Activated T-helper 2 cell treated with anti-CD3 and anti-CD28 coated beads, Interferon-gamma antibody, Interleukin-2, Interleukin-4, amounts not matched to agents 10 μg/mL and 5 μg/mL and 100 μg/mL, durations not matched to agents 14 hours and 24 hours and 36 hours (primary cell): ENCODE data around the gene SARM1. TPM values are rescaled to one million over a fixed set of nuclear protein-coding genes. Genes with fewer than 3 reads are reported as not detected.

Experiments
- DNase-seq: peaks from one replicate; pipeline ENCODE4 v3.0.0; 2021; ENCODE audit warnings: low spot score
- H3K27ac Mint-ChIP-seq: one replicate; pipeline ENCODE4 v1.8.0; 2021; ENCODE audit warnings: mixed read lengths
- H3K27me3 Mint-ChIP-seq: one replicate; pipeline ENCODE4 v1.8.0; 2021; ENCODE audit warnings: low read depth, mixed read lengths
- H3K36me3 Mint-ChIP-seq: one replicate; pipeline ENCODE4 v1.8.0; 2021; ENCODE audit warnings: low read depth, mixed read lengths
- H3K4me1 Mint-ChIP-seq: one replicate; pipeline ENCODE4 v1.8.0; 2021; ENCODE audit warnings: low read depth, mixed read lengths
- H3K4me3 Mint-ChIP-seq: one replicate; pipeline ENCODE4 v1.8.0; 2021; ENCODE audit warnings: low read depth, mild to moderate bottlenecking, moderate library complexity, mixed read lengths
- H3K9me3 Mint-ChIP-seq: one replicate; pipeline ENCODE4 v1.8.0; 2021; ENCODE audit warnings: mixed read lengths
- intact Hi-C: fragments of 100-400 bp; cut with micrococcal nuclease; formaldehyde crosslinking; loops from one replicate; pipeline ENCODE4 v1.15.1; 2023
- total RNA-seq: library from RNA; stranded (reverse); gene quantifications from 2 replicates; pipeline ENCODE4 v1.2.3, GENCODE V29; 2022

Gene SARM1
- 35.0 and 35.9 TPM in 2 replicates for total RNA-seq

- Mint-ChIP-seq H3K27ac (peak within 1 kb of the TSS; percentile 93), H3K4me1 (peaks cover 13% of the 10 kb centered on the region), H3K9me3 (no peaks in the 10 kb centered on the region), H3K36me3 (peaks cover 7% of the 10 kb centered on the region), H3K4me3 (peak within 1 kb of the TSS; percentile 95), H3K27me3 (no peaks in the 10 kb centered on the region)
- intact Hi-C loops: loop anchor here (1.0 to 10.0 kb wide), 3 partner anchors 14 to 57 kb away; partner anchors contain the start of genes IFT20, POLDIP2, TMEM97 and TNFAIP1
- peak; percentile 84 for DNase-seq
These were observed at the start of gene SARM1 for GRCh38 chr17:28371245-28372202. Gene SARM1 (plus strand): TSS chr17:28371694. CDS start chr17:28372033, 339 bp downstream.

DNA sequence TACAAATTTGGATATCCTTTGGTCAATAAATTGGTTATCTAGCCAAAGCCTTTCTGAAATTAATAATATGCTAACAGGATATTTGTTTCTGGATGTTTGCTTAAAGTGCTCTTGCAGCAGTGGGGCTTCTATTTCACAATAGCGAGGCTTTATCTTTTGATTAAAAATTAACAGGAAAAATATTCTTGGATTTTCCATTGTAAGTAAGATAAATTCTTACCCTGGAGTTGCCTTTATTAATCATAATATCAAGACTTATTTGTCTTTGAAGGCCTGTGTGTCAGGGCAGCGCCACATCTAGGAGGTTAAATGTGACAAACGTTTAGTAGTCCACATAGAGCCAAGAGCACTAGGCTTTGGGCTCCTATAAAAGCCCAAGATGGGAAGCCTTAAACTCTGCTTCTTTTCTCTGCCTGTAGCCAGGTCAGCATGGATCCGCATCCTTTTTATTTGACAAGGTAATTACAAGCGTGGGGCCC, 47.2 kb upstream of the SARM1 start:
- Mint-ChIP-seq H3K27me3 (no peaks in the 10 kb centered on the region), H3K27ac (no peak overlapping the region), H3K36me3 (peaks cover 55% of the 10 kb centered on the region), H3K9me3 (no peaks in the 10 kb centered on the region), H3K4me1 (peaks cover 47% of the 10 kb centered on the region), H3K4me3 (no peak overlapping the region)
- intact Hi-C loops: no loop called here
- DNase-seq: no peak

GRCh38 chr17:28324781-28325180, 46.7 kb upstream of the SARM1 start:
- no peak overlapping the region for H3K27ac Mint-ChIP-seq
- no peaks in the 10 kb centered on the region for H3K9me3 Mint-ChIP-seq
- no peaks in the 10 kb centered on the region for H3K27me3 Mint-ChIP-seq
- H3K4me3 Mint-ChIP-seq: no peak overlapping the region
- DNase-seq: no peak
- peaks cover 55% of the 10 kb centered on the region for H3K36me3 Mint-ChIP-seq
- intact Hi-C loops: no loop called here
- peaks cover 47% of the 10 kb centered on the region for H3K4me1 Mint-ChIP-seq

GRCh38 chr17:28325211-28325610, 46.3 kb upstream of the SARM1 start:
- Mint-ChIP-seq H3K4me3 (no peak overlapping the region), H3K9me3 (no peaks in the 10 kb centered on the region), H3K4me1 (peaks cover 43% of the 10 kb centered on the region), H3K36me3 (peaks cover 53% of the 10 kb centered on the region), H3K27ac (no peak overlapping the region), H3K27me3 (no peaks in the 10 kb centered on the region)
- intact Hi-C loops: no loop called here
- DNase-seq: no peak

- no peaks in the 10 kb centered on the region for H3K27me3 Mint-ChIP-seq
- no peak overlapping the region for H3K4me3 Mint-ChIP-seq
- H3K4me1 Mint-ChIP-seq: peaks cover 34% of the 10 kb centered on the region
- intact Hi-C loops: no loop called here
- DNase-seq: no peak
- peaks cover 46% of the 10 kb centered on the region for H3K36me3 Mint-ChIP-seq
- H3K9me3 Mint-ChIP-seq: no peaks in the 10 kb centered on the region
- no peak overlapping the region for H3K27ac Mint-ChIP-seq
These were observed 45.4 kb upstream of the SARM1 start for GRCh38 chr17:28326114-28326513.

DNA sequence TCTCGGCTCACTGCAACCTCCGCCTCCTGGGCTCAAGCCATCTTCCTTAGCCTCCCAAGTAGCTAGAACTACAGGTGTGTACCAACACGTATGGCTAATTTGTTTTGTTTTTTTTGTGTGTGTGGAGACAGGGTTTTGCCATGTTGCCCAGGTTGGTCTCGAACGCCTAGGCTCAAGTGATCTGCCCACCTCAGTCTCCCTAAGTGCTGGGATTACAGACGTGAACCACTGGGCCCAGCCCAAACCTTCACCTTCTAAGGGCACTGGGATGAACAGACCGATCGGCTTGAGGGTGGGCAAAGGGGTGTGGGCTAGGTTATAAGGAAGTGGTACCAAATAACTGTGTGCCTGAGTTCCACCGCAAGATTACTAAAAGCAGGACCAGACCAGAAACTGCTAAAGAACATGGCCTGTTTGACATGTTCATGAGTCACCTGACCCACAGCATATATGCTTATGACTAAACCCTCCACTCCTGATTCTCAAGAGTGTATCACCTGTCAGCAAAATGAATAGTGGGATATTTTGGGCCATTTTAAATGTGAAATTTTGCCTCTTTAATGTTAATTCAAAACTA, 44.4 kb upstream of the SARM1 start:
- no peak for DNase-seq
- peaks cover 26% of the 10 kb centered on the region for H3K4me1 Mint-ChIP-seq
- H3K36me3 Mint-ChIP-seq: peaks cover 46% of the 10 kb centered on the region
- no peak overlapping the region for H3K4me3 Mint-ChIP-seq
- H3K27ac Mint-ChIP-seq: peak overlapping the region; percentile 52
- intact Hi-C loops: no loop called here
- H3K9me3 Mint-ChIP-seq: no peaks in the 10 kb centered on the region
- no peaks in the 10 kb centered on the region for H3K27me3 Mint-ChIP-seq

GRCh38 chr17:28327709-28328108, 43.8 kb upstream of the SARM1 start:
- Mint-ChIP-seq H3K4me3 (no peak overlapping the region), H3K9me3 (no peaks in the 10 kb centered on the region), H3K36me3 (peaks cover 41% of the 10 kb centered on the region), H3K27ac (no peak overlapping the region), H3K27me3 (no peaks in the 10 kb centered on the region), H3K4me1 (peaks cover 22% of the 10 kb centered on the region)
- DNase-seq: no peak
- intact Hi-C loops: no loop called here

DNA sequence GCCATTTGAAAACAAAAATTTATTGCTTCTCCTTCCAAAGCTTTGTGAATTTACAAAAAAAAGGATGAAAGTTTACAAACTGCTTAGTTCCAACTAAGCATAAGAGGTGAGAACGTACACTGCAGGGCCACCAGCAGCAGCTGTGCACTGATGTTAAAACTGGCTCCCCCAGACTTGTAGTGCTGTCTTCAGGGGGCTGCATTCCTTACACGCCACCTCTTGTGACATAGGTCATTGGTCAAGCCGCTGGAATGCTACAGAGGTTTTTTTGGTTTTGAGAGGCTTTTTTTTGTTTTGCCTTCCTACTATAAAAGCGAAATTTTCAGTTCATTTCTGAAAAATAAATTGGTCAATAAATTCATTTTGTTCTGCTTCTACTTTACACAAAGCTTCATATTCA, 43.2 kb upstream of the SARM1 start:
- intact Hi-C loops: no loop called here
- no peak overlapping the region for H3K27ac Mint-ChIP-seq
- no peaks in the 10 kb centered on the region for H3K27me3 Mint-ChIP-seq
- no peak for DNase-seq
- no peak overlapping the region for H3K4me3 Mint-ChIP-seq
- H3K36me3 Mint-ChIP-seq: peaks cover 36% of the 10 kb centered on the region
- H3K9me3 Mint-ChIP-seq: no peaks in the 10 kb centered on the region
- H3K4me1 Mint-ChIP-seq: peaks cover 18% of the 10 kb centered on the region

GRCh38 chr17:28330671-28331070, 40.8 kb upstream of the SARM1 start:
- peaks cover 33% of the 10 kb centered on the region for H3K36me3 Mint-ChIP-seq
- peaks cover 31% of the 10 kb centered on the region for H3K4me1 Mint-ChIP-seq
- H3K27me3 Mint-ChIP-seq: no peaks in the 10 kb centered on the region
- DNase-seq: no peak
- H3K27ac Mint-ChIP-seq: no peak overlapping the region
- intact Hi-C loops: loop anchor here (10.0 kb wide), 1 partner anchor 286 kb away; the partner anchor contains the start of gene NLK
- no peaks in the 10 kb centered on the region for H3K9me3 Mint-ChIP-seq
- no peak overlapping the region for H3K4me3 Mint-ChIP-seq

DNA sequence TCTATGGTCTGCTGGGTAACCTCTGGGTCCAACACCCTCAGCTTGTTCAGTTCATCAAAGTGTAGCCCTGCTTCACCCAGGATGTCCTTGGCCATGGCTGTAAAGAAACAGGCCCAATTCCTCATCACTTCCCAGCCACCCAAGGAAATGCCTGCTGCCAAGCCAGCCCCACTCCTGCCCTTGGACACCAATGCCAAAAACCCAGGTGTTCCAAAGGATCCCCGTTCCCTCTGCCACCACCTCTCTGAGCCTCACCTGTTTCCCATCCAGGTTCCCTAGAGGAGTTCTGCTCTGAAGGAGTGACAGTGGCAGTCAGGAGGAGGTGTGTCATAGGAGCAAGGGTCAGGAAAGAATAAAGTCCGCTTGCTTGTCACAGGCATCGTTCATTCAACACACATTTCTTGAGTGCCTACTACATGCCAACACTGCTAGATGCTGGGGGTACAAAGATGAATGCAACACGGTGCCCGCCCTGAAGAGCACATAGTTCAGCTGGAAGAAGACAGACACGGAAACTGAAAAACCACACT, 39.5 kb upstream of the SARM1 start:
- Mint-ChIP-seq H3K4me1 (peaks cover 31% of the 10 kb centered on the region), H3K27ac (peak overlapping the region; percentile 30), H3K4me3 (no peak overlapping the region), H3K36me3 (peaks cover 21% of the 10 kb centered on the region), H3K9me3 (no peaks in the 10 kb centered on the region), H3K27me3 (no peaks in the 10 kb centered on the region)
- no peak for DNase-seq
- intact Hi-C loops: loop anchor here (10.0 kb wide), 1 partner anchor 287 kb away; the partner anchor contains the start of gene NLK

DNA sequence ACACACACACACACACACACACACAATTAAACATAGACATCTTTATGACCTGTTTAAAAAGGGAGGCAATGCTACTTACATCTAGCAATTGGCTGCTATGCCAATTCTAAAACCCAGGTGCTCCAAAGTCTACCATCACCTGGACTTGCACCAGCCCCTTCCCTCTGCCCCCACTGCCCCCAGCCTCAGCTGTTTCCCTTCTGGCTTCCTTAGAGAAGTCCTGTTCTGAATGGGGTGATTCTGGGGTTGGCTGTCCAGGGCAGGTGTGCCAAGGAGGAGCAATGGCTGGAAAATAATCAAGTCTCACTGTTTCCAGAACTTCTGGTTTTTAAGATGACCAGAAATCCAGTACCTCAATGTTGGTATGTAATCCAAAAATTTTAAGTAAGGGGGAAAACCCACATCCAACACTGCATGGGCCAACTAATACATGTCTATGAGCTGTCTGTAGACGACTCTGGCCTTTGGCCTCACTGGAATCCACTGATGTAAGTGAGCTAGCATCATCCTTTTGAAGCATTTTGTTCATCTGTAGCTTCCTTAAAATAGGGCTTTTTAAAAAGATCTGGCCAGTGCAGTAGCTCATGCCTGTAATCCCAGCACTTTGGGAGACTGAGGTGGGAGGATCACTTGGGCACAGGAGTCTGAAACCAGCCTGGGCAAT, 38.3 kb upstream of the SARM1 start:
- peak overlapping the region; percentile 97 for H3K4me3 Mint-ChIP-seq
- H3K36me3 Mint-ChIP-seq: peaks cover 9% of the 10 kb centered on the region
- H3K27ac Mint-ChIP-seq: no peak overlapping the region
- DNase-seq: no peak
- intact Hi-C loops: loop anchor here (10.0 kb wide), 1 partner anchor 288 kb away; the partner anchor contains the start of gene NLK
- no peaks in the 10 kb centered on the region for H3K27me3 Mint-ChIP-seq
- peaks cover 28% of the 10 kb centered on the region for H3K4me1 Mint-ChIP-seq
- H3K9me3 Mint-ChIP-seq: no peaks in the 10 kb centered on the region

DNA sequence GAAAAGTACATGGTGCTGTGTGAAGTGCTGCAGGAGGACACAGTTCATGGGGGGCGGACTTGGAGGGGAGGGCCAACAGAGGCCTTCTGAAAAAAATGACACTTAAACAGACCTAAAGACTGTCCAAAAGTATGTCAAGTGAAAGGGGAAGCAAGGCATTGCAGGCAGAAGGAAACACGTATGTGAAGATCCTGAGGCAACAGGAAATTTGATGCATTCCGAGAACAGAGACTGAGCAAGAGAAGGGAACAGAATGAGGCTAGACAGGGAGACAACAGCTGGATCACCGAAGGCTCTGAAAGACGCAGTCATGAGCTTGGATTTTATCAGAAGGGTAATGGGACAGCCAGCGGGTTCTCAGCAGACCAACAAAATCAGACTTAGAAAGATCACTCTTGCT, 37.3 kb upstream of the SARM1 start:
- peak overlapping the region; percentile 97 for H3K4me3 Mint-ChIP-seq

More for the DNA sequence above, 37.3 kb upstream of the SARM1 start:
- Mint-ChIP-seq H3K27me3 (no peaks in the 10 kb centered on the region), H3K27ac (peak overlapping the region; percentile 36), H3K9me3 (no peaks in the 10 kb centered on the region), H3K36me3 (peaks cover under 1% of the 10 kb centered on the region), H3K4me1 (peaks cover 29% of the 10 kb centered on the region)
- intact Hi-C loops: loop anchor here (2.0 to 10.0 kb wide), 2 partner anchors 15 to 289 kb away; partner anchors contain the start of genes NLK and TMEM97
- DNase-seq: no peak
